GM21786 (cell line): ENCODE data around the gene CHD9NB.

Experiments
- ATAC-seq: cut with Tn5 transposase; IDR thresholded peaks from one replicate; pipeline ENCODE4 v1.9.1; 2021; ENCODE audit not compliant: unreplicated experiment

CHD9NB gene

GRCh38 chr16:53052519-53053501 is at the start of gene CHD9NB:
TSS of gene CHD9NB (minus strand) at chr16:53052897. CDS start at chr16:53044158, 8,739 bp downstream.
- peak; percentile 19 for ATAC-seq

- no peak for ATAC-seq
Observed at GRCh38 chr16:53100889-53101288, 48.2 kb upstream of the CHD9NB start.

GRCh38 chr16:53100131-53100748 is 47.5 kb upstream of the CHD9NB start:
- ATAC-seq: no peak

DNA sequence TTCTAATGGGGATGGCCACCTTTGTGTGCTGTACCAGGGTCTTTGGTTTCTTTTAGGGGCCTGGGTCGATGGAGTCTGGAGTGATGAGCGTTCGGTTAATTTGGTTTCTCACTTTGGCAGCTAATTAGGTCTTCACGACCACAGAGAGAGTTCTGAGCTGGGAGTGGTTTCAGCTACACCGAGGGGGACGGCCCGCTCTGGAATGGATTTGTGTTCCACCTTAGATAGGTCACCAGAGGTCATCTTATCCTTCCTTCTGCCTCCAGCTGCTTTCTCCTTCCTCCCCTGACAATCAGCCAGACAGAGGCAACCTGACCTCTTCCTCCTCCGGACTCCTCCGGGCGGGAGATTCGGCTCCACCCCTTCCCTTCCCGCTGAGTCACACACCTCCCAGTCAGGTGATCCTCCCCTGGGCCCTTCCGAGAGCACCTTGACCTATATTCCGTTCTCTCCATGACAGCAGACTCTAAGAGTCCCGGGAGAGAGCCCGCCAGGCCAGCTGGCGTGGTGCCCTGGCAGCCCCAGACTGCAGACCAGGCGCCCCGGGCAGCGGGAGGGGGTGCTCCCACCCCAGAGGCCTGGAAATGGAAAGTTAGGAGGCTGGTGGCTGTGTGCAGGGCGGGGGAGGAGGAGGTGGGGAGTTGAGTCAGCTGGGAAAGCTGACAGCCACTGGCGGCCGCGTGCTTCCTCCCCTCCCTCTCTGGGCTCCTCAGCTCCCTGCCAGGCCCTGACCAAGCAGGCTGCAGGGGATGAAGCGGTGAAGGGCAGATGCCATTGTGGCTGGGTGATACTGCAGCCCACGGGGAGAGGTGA is 46.8 kb upstream of the CHD9NB start:
- peak; percentile 52 for ATAC-seq

- peak; percentile 49 for ATAC-seq
Observed at GRCh38 chr16:53098526-53099317, 46.0 kb upstream of the CHD9NB start.

GRCh38 chr16:53097190-53097589 is 44.5 kb upstream of the CHD9NB start:
- no peak for ATAC-seq

DNA sequence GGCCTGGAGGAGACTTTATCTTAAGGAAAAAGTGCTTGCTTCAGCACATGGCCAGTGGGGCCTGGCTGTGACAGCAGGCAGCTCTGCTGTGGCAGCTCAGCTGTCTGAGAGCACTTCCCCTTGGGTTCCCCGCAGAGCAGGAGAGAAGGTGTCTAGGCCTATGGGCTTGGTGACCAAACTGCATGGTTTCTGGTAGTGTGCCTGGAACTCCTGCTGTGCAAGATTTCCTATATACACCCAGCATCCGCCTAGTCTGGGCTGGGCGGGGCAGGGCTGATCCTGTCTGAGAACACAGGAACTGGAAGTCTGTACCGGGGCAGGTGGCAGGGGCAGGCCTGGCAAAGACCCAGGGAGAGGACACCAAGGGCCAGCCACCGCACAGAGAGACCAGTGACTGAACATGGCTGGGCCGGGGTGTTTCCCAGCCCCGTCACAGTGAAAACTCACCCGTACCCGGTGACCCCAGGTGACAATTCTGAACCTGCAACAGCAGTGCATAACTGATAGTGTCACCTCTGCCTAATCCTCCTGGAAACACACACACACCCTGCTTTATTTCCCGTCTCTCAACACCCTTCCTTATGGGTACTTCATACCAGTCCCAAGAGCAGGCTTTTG is 41.4 kb upstream of the CHD9NB start:
- ATAC-seq: peak; percentile 47

GRCh38 chr16:53093162-53093744 is 40.6 kb upstream of the CHD9NB start:
- no peak for ATAC-seq

DNA sequence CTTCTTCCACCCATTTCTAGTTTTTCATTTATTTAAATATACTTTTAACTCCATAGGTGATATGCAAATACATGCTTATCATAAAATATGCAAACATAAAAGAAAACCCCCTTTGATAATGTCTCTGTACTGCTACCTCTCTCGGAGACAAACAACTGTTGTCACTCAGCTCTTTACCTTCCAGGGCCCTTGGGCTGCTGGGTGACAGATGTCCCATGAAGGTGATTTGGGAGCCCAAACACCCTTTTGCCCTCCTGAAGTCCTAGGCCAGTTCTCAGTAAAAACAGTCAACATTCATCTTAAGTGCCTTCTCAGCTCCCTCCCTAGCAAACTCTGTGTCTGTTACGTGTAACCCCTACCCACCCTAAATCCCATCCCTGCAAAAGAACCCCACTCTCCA is 39.6 kb upstream of the CHD9NB start:
- no peak for ATAC-seq

- ATAC-seq: peak; percentile 56
Observed at GRCh38 chr16:53091466-53092211, 38.9 kb upstream of the CHD9NB start.

DNA sequence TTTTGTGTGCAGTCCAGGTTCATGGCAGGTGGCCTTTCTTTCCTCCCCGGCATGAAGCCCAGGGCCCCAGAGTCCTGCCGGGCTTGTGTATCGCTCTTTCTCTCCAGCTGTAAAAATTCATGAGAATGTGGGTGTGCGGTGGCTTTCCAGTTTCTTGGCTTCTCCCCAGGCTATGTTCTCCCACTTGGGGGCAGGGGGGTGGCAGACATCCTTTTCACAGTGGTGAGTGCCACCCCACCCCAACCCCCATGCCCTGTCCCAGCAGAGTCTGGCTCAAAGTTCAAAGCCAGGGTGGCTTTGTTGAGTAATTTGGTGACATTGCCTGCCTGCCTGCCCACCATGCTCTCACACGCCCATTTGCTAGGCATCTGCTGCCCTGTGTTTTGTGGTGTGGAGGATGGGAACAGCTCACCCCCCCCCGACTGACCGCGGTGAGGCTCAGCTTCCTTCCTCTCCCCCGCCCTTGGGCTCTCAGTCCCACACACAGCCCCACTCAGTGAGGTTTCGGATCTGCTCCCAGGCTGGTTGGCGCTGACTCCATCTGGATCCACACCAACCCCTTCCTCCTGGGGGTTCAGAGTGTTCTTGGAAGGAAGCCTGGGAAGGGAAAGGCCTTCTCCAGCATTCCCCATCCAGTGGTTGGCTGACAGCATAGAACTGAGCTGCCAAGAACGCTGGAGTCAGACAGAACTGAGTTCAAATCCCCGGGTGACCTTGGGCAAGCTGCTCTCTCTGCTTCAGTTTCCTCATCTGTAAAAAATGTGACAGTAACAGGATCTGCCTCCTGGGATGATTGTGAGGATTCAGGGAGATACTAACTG is 38.1 kb upstream of the CHD9NB start:
- ATAC-seq: peak; percentile 52

- no peak for ATAC-seq
Observed at GRCh38 chr16:53090286-53090590, 37.5 kb upstream of the CHD9NB start.

DNA sequence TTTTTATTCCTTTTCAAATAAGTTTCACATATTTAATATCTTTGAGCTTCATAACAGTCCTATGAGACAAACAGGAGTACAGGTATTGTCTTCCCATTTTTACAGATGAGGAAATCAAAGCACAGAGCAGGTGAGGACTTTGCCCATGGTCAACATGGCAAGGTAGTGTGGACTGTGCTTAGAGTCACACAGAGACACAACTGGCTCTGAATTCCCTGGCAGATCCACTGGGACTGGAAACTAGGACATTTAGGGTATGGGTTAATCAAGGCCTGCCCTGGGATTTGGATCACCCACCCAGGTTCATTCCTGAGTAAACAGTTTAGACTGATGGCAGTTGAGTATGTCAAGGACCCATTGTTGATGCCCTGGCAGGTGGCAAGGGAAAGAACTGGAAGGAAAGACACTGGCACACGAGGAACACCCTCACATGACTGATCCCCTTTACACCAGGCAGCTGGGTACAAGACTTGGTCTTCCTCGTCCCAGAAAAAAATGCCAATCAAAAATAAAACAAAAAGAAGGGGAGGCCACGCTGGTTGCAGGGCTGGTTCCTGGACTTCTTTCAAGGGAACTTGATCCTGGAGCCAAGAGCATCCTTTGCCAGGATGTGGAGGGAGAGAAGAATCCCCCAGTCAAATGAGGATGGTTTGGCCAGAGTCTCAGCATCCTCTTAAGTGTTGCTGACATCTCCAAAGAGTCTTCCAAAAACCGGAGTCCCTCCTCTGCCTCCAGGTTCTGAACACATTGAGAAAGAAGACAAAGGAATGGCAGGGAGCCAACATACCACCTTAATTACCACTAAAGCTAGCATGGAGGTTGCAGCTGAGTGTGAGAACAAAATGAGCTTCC is 37.0 kb upstream of the CHD9NB start:
- ATAC-seq: no peak

GRCh38 chr16:53087101-53087500 is 34.4 kb upstream of the CHD9NB start:
- ATAC-seq: no peak

DNA sequence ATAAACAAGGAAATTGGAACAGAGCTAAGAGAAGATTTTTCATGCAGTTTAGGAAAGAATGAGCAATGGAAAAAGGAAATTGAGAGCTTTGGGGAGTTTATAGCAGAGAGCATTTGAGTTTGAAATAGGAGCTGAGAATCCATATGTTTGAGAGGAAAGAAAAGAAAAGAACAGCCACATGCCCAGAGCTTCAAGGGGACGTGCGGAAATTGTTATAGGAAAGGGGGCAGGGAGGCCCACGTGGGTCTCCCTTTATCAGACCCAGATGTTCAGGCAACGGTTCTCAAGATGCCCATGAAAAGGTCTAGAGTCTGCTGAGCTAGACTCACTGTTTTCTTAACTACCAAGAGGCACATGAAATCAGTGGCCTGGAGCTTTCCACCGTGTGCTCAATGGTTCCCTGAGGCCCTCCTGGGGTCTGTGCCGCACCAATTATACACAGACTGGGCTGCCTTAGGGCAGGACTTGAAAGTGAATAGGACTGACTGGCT is 33.3 kb upstream of the CHD9NB start:
- no peak for ATAC-seq

GRCh38 chr16:53085369-53085843 is 32.7 kb upstream of the CHD9NB start:
- ATAC-seq: no peak

GRCh38 chr16:53084746-53085334 is 32.1 kb upstream of the CHD9NB start:
- ATAC-seq: no peak
